CD4-positive, alpha-beta T cell treated with Interleukin-17A for 4 hours (primary cell): ENCODE measurements around the gene NPY5R.

ENCODE experiments used
- DNase-seq: peaks from one replicate; pipeline ENCODE4 v3.0.0-alpha.2; 2020; ENCODE audit warnings: mixed read lengths

NPY5R gene

DNA sequence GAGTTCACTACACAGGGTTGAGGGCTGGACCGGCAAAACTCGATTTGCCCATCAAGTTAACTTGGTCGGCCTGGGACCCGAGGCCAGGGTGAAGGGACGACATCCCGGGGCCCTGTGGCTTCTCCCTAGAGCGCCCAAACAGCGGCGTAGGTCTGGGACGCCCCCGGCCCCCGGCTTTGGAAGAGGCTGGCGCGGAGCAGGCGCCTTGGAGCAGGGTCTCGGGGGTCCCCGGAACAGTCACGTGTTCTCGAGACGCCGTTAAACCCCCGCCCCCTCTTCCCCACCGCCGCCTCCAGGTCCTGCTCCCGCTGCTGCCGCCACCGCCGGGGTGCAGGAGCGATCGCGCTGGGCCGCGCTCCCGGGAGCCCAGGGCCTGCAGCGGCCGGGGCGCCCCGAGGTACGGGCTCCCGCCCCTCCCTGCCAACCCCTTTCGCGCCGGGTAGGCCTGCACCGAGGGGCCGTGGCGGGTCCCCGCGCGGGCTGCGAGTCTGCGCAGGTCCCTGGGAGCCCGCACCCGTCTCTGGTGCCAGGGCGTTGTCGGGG, at the start of gene NPY5R:
TSS of gene NPY5R (plus strand) at position 289 of the 543 bp plus-strand sequence. CDS start 6,382 bp downstream, outside the sequence.
- DNase-seq, result no peak

DNA sequence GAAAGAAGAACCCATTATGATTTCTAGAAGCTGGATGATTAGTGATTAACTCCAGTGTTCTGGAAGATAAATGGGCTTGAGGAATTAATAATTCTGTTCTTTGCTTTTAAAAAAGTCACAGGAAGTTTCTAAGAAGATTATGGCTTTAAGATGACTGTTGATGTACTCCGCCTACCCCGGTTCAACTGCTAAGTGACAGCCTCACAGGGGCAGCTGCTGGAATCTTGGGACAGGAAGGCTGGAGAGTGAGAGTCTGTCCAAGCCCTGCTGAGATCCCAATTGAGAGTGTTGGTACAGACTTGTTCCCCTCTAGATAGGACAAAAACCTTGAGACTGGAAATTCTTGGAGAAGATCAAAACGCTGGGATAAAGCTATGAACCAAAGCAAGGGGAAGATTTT, 48.6 kb upstream of the NPY5R start:
- DNase-seq, result no peak

DNA sequence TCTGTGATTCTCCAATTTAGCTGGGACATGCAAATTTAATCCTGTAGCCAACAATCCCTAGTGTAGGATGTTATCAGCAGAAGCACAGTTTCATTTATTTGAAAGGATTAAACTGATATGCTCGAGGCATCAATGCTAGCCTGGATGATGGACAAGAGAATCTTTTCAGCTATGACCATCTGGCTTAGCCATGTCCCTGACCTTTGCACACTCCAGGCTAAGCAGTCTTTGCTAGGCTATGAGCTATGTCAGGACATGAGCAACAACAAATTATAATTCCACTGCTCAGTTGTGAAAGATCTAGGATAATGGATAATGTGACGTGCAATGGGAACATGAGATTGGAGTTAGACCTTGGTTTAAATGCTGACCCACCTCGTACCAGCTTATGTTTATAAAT, 43.2 kb upstream of the NPY5R start:
- DNase-seq, result no peak

DNA sequence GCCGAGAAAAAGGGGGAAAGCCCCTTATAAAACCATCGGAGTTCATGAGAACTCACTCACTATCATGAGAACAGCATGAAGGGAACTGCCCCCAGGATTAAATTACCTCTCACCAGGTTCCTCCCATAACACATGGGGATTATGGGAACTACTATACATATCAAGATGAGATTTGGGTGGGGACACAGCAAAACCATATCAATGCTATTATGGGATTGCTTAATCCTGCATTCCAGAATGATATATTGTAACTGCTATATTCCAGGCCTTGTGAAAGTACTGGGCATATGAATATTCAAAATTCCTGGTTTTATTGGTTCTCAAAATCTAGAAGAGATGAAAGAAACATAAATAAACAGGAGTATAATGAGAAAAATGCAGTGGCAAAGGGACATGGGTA, 40.6 kb upstream of the NPY5R start:
- no peak for DNase-seq

GRCh38 chr4:163309466-163309865, 34.2 kb upstream of the NPY5R start:
- no peak for DNase-seq

GRCh38 chr4:163317110-163317509, 26.6 kb upstream of the NPY5R start:
- DNase-seq, result no peak

DNA sequence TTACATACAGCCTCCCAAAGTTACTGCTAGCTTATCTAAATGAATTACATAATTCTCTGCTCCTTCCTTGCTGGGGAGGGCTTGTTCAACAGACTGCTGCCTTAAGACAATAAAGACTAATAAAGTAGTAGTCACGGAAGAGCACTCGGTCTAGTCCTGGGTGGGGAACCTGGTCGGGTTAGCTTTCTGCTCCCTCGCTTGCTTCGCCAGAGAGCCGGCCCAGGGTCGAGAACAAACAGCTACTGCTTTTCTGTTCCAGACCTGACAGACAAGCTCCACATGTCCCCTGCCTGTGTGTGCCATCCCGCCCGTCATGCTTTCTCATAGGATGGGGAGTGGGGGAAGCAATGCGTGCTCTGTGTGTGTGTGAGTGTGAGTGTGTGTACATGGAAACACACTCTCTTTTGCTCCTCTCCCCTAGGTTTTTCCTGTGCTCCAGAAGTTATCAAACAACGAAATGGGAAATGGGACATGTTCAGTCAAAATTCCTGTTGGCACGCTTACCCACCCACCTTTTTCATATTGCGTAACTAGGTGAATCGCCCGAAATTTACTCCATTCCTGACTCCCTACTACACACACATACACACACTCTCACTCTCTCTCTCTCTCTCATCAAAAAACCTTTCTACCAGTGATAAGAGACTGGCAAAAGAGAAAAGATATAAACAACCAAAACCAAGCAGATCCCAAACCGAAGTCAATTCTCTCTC, 12.6 kb upstream of the NPY5R start:
- DNase-seq, result no peak

DNA sequence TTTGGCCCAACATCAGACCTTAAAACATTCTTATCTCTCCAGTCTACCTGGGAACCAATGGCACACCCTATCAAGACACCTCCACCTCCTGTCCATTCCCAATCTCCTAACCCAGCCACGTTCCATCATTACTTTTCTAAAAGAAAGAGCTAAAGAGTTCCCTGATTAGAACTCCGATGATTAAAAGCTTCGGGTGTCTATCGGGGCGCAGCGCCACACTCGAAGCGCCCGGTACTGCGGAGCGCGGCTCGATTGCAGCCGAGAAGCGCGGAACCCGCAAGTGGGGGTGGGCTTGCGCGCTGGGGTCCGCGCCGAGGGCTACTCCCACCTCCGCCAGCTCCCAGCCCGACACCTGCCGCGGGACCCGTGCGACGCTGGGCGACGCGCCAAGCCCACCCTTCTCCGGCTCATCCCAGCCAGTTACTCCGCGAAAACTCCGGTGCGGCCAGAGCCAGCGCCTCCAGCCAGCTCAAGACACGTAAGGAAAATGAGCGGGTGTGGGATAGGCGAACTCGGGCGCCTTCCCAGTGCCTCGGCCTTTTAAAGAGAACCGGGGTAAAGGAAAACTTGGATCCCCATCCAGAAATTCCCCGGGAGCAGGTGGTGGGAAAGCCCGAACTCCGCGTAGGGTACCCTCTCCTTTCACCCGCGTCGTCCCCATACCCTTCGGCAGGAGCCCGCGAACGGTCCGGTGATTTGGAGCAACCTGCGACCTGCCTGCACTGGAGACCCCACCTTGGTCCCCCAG, 11.9 kb upstream of the NPY5R start:
- no peak for DNase-seq

DNA sequence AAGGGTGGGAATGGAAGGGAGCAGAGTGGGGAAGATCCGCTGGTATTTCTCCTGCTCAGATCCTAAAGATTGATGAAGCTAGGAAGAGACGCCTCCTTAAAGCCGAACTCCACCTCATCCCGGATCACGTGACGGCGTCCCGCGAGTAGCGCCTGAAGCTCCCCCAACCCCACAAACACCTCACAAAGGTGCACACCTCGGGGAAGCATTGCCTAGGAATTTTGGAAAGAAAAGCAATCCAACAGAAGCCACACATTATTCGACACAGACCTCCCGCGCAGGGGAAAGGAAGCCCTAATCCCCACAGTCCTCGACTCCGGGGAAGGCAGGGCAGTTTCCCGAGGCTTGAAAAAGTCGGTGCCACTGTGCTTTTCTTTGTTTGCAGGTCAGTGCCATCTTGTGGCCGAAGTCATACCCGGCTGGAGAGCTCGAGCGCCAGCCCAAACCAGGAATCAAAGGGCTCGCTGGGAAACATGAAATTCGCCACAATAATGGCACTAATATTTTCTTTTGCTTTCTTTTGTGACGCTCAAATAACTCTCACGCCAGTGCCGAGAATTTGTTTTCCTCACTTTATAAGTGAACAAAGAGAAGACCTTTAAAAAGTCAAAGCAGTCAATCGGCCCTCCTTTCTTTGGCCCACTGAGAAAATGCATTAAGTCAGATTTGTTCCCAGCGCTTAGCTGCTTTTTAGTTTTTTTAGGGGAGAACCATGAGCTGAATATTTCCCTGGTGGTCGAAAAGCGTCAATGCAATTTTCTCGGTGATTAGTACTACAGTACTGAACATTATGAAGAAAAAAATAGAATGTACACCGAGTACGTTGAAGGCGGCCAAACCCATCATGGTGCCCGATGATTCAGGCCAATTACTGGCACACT, 10.9 kb upstream of the NPY5R start, which contains the start of gene NPY1R:
TSS of gene NPY1R (minus strand) at position 71 of the 881 bp plus-strand sequence. CDS start 6,042 bp downstream, outside the sequence.
- DNase-seq, result peak; percentile 10

GRCh38 chr4:163335384-163335783, 8.3 kb upstream of the NPY5R start:
- DNase-seq, result no peak

DNA sequence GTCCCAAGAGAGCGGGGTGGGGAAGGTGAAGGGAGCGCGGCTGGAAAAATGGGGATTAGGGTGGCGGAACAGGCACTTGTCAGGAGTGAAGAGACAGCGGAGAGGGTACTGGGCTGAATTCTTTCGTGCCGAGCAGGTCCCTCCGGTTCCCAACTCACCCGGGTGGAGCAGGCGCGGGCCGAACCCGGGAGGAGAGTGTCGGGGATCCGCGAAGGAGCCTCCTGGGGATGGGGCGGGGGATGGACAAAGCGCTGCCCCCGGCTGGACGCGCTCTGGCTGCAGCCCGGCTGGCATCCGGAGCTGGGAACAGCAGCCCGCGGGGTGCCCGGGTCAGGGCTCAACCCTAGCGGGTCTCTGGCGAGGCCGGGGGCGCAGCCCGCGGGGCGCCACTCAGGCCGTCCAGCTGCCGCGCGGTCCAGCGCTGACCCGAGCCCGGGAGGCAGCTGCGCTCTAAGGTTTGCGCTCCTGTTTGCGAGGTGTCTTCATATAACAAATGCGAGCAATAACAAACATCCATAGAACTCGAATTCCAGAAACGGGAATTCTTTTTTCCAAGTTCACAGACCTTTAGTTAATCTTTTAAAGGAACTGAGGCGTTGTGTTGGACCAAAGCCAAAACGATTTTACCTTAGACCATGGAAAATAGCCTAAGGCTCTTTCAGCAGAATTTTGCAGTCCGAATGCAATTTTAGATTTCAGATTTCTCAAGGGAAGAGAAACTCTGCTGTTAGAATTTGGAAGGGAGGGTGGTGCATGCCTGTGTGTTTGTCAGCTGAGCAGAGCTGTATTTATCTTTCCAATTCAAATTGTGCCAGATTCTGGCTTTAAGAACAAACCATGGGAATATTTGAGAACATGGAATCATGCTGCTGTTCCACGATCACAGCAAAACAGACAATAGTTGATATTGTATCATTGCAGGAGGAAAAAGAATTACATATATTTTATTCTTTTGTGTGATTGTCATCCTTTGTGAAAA, 744 bp downstream of the NPY5R start:
- DNase-seq, result no peak

DNA sequence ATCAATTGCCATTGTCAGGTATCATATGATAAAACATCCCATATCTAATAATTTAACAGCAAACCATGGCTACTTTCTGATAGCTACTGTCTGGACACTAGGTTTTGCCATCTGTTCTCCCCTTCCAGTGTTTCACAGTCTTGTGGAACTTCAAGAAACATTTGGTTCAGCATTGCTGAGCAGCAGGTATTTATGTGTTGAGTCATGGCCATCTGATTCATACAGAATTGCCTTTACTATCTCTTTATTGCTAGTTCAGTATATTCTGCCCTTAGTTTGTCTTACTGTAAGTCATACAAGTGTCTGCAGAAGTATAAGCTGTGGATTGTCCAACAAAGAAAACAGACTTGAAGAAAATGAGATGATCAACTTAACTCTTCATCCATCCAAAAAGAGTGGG, 7.0 kb downstream of the NPY5R start:
- DNase-seq, result no peak

DNA sequence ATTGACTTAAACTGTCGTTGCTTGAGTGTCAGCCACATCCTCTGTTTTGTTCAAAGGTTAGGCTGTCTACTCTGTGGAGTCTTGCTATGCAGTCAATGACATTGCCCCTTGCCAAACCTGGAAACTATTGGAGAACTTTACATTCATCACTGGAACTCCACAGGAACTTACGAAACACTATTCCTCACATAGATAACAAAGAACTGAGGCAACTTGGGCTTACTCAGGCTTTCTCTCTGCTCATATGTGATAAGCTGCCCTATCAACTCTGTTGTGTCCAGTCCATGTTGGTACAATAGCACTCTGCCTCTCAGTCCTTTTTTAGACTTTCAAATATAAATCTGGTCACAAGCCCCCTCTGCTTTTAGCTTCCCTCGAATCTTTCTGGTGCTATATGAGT, 9.4 kb downstream of the NPY5R start:
- no peak for DNase-seq

- no peak for DNase-seq
Observed at GRCh38 chr4:163356104-163356503, 12.4 kb downstream of the NPY5R start.

GRCh38 chr4:163367651-163368050, 24.0 kb downstream of the NPY5R start:
- no peak for DNase-seq

GRCh38 chr4:163372029-163372428, 28.3 kb downstream of the NPY5R start:
- DNase-seq, result no peak

- DNase-seq, result no peak
Observed at GRCh38 chr4:163378661-163379060, 35.0 kb downstream of the NPY5R start.

- DNase-seq, result no peak
Observed at GRCh38 chr4:163380703-163381102, 37.0 kb downstream of the NPY5R start.

GRCh38 chr4:163382178-163382869, 38.6 kb downstream of the NPY5R start:
- no peak for DNase-seq

DNA sequence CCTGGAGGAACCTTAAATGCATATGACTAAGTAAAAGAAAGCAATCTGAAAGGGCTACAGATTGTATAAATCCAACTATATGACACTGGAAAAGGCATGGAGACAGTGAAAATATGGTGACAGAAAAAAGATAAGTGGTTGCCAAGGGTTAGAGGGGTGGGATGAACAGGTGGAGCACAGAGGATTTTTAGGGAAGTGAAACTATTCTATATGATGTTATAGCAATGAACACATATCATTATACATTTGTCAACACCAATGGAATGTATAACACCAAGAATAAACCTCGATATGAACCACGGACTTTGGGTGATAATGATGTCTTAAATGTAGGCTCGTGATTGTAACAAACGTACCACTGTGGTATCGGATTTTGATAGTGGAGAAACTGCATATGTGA, 40.7 kb downstream of the NPY5R start:
- DNase-seq, result no peak

GRCh38 chr4:163384926-163385325, 41.2 kb downstream of the NPY5R start:
- DNase-seq, result no peak
